OCI-LY3 (cell line): ENCODE results near the gene PRPF6.

ENCODE experiments used
- H2AFZ ChIP-seq: fragments of 200-600, 300-600 bp; shearing (Covaris generic); 2 replicates; pipeline ENCODE4 v1.6.0; 2014; ENCODE audit warnings: antibody characterized with exemption, low read depth, low read length
- H3K27ac ChIP-seq: fragments of 200-600, 300-600 bp; sonication (generic); 2 replicates; pipeline ENCODE4 v1.5.1; 2014; ENCODE audit warnings: mild to moderate bottlenecking, low read length, moderate library complexity, mixed read lengths
- H3K27me3 ChIP-seq: fragments of 200-600, 300-600 bp; sonication (generic); 2 replicates; pipeline ENCODE4 v1.6.1; 2014; ENCODE audit warnings: low read depth, low read length, mixed read lengths
- H3K36me3 ChIP-seq: fragments of 200-600, 300-600 bp; sonication (generic); replicated peaks from 2 replicates; pipeline ENCODE3; 2014; ENCODE audit warnings: low read depth, low read length, mixed read lengths
- H3K4me1 ChIP-seq: fragments of 300-600, 200-600 bp; sonication (generic); 2 replicates; pipeline ENCODE4 v1.6.1; 2014; ENCODE audit warnings: low read length, mixed read lengths
- H3K4me2 ChIP-seq: fragments of 200-600, 300-600 bp; sonication (generic); 2 replicates; pipeline ENCODE4 v1.6.1; 2014; ENCODE audit warnings: low read length, mixed read lengths
- H3K4me3 ChIP-seq: fragments of 300-600, 200-600 bp; sonication (generic); 2 replicates; pipeline ENCODE4 v1.5.1; 2014; ENCODE audit warnings: antibody characterized with exemption, mild to moderate bottlenecking, low read length, moderate library complexity
- H3K79me2 ChIP-seq: fragments of 300-600, 200-600 bp; shearing (Covaris generic); 2 replicates; pipeline ENCODE4 v1.6.1; 2014; ENCODE audit warnings: mild to moderate bottlenecking, low read length, mixed read lengths
- H3K9ac ChIP-seq: fragments of 300-600, 200-600 bp; shearing (Covaris generic); 2 replicates; pipeline ENCODE4 v1.6.0; 2014; ENCODE audit warnings: mild to moderate bottlenecking, low read length, moderate library complexity
- H3K9me3 ChIP-seq: fragments of 200-600, 300-600 bp; shearing (Covaris generic); 2 replicates; pipeline ENCODE4 v1.6.1; 2014; ENCODE audit warnings: low read length, mixed read lengths; ENCODE audit not compliant: insufficient read depth
- H4K20me1 ChIP-seq: fragments of 200-600, 300-600 bp; sonication (generic); 2 replicates; pipeline ENCODE4 v1.6.1; 2016; ENCODE audit warnings: low read length, mixed read lengths; ENCODE audit not compliant: insufficient read depth
- EZH2phosphoT487 ChIP-seq: fragments of 200-600 bp; shearing (Covaris generic); IDR thresholded peaks from 2 replicates; pipeline ENCODE4 v1.6.1; 2018; ENCODE audit warnings: antibody characterized with exemption, mixed run types, low read depth
- TF ChIP-seq, protein P1 (sequence below): fragments of 200-600, 300-600 bp; sonication (generic); IDR thresholded peaks from 2 replicates; pipeline ENCODE4 v1.5.1; 2014; ENCODE audit warnings: antibody characterized with exemption, low read length, low read depth

Gene PRPF6

DNA sequence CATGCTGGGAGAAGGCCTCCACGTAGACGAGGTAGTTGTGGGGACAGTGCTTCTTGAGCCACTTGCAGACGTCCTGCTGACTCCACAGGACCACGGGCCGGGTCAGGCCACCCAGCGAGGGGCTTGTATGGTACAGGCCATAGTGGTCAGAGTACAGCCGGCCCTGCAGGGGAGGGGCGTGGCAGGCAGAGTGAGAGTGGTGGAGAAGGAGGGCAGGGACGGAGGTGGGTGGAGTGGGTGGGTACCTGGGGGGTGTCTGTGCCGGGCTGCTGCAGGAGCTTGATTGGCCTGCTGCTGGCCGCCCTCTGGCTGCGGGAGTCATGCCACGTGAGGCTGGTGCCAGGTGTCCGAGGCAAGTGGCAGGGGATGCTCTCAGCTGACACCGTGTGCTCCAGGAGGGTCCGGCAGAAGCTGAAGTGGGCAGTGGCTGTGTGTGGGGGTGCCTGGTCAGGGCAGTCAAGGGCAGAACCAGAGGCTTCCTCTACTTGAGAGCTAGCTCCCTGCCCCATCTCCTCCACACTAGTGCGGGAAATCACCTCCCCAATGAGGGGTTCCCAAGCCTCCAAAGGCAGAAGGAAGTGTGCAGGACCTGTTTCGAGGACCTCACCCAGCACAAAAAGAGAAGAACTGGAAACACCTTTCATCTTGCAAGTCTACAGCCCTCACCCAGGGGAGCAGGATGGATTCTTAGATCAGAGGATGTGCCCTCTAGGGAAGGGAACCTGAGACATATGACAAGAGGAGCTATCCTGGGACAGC, 3.8 kb upstream of the PRPF6 start:
- peaks cover 28% of the 10 kb centered on the region for H3K4me1 ChIP-seq
- no peak overlapping the region for H3K9ac ChIP-seq
- peaks cover 16% of the 10 kb centered on the region for H3K36me3 ChIP-seq
- no peak overlapping the region for H3K27ac ChIP-seq
- H2AFZ ChIP-seq, result no peak overlapping the region
- TF ChIP-seq, protein P1, sequence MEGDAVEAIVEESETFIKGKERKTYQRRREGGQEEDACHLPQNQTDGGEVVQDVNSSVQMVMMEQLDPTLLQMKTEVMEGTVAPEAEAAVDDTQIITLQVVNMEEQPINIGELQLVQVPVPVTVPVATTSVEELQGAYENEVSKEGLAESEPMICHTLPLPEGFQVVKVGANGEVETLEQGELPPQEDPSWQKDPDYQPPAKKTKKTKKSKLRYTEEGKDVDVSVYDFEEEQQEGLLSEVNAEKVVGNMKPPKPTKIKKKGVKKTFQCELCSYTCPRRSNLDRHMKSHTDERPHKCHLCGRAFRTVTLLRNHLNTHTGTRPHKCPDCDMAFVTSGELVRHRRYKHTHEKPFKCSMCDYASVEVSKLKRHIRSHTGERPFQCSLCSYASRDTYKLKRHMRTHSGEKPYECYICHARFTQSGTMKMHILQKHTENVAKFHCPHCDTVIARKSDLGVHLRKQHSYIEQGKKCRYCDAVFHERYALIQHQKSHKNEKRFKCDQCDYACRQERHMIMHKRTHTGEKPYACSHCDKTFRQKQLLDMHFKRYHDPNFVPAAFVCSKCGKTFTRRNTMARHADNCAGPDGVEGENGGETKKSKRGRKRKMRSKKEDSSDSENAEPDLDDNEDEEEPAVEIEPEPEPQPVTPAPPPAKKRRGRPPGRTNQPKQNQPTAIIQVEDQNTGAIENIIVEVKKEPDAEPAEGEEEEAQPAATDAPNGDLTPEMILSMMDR, result no peak
- TF ChIP-seq EZH2phosphoT487, result no peak
- H3K79me2 ChIP-seq, result peaks cover 33% of the 10 kb centered on the region
- H3K4me3 ChIP-seq, result no peak overlapping the region
- no peak overlapping the region; the same call in 1 of the 2 replicates for H3K4me2 ChIP-seq
- H4K20me1 ChIP-seq, result peaks cover 10% of the 10 kb centered on the region; the same call in 1 of the 2 replicates
- H3K9me3 ChIP-seq, result no peaks in the 10 kb centered on the region
- no peaks in the 10 kb centered on the region for H3K27me3 ChIP-seq

DNA sequence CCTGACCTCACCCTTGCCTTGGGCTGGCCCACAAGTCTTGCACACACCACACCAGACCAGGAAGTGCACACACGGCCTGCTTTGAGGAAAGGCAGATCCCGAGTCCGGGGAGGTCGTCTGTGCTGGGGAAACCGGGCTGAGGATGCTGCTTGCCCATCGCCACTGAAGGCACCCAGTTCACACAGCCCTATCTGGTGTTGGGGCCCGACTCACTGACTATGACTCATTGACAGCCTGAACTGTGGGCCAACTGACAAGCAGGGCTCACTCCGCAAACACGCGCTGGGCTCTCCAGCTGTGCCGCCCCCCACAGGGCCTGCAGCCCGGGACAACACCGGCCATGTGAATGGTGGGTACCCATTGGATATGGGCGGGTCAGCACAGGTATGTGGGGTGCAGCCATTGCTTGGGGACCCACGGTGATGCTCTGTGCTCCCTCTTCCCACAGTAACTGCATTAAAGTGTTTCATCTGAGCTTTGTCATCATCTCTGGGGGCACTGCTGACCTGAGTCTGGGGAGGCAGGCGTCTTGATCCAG, 3.1 kb upstream of the PRPF6 start:
- peaks cover 40% of the 10 kb centered on the region for H3K79me2 ChIP-seq
- no peak overlapping the region for H2AFZ ChIP-seq
- peaks cover 15% of the 10 kb centered on the region for H3K36me3 ChIP-seq
- no peaks in the 10 kb centered on the region for H3K27me3 ChIP-seq
- TF ChIP-seq, protein P1, result no peak
- no peak for TF ChIP-seq EZH2phosphoT487
- peak overlapping the region; percentile 91 for H3K4me3 ChIP-seq
- H4K20me1 ChIP-seq, result peaks cover 10% of the 10 kb centered on the region; the same call in 1 of the 2 replicates
- H3K27ac ChIP-seq, result peak overlapping the region; percentile 93
- H3K9me3 ChIP-seq, result no peaks in the 10 kb centered on the region
- H3K4me2 ChIP-seq, result peak overlapping the region; percentile 99
- peak overlapping the region; percentile 91 for H3K9ac ChIP-seq
- peaks cover 33% of the 10 kb centered on the region for H3K4me1 ChIP-seq

DNA sequence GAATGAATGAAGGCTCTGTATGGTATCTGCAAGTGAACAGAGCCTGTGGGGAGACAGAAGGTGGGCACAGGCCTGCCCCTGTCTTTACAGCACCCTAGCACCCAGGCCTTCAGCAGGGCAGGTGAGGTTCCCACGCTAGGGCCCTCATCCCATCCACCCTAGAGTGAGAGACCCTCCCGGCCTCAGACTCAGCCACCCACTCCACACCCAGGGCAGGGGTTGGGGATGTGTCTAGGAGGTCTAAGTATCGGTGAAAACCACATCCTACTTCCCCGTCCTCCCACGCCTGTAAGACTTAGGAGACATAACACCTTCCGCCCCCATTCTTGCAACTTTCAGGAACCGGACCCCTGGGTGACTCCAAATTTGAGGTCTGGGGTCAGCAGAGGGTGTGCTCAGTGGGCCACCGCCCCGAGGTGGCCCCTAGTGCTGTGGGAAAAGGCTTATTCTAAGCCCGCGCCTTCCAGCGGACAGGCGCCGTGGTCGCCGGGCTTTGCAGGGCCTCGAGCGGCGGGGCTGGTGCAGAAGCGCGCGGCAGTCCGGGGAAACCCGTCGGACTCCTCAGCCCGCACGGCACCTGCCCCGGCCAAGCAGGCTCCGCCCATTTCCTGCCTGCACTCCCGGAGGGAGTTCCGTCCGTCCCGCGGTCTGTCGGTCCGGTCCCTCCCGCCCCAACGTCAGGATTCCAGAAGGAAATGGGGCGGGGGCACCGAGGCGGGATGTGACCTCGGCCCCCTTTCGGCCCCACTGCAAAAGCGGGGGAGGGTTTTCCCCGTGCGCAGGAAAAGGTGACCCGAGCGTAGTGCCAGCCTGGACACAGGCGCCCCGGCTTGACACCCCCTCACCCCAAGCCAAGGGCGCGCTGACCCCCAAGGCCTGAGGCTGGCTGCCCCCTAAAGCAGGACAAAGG, 2.4 kb upstream of the PRPF6 start:
- H2AFZ ChIP-seq, result peak overlapping the region; percentile 31; the same call in 1 of the 2 replicates
- peaks cover 10% of the 10 kb centered on the region; the same call in 1 of the 2 replicates for H4K20me1 ChIP-seq
- peaks cover 31% of the 10 kb centered on the region for H3K4me1 ChIP-seq
- no peaks in the 10 kb centered on the region for H3K9me3 ChIP-seq
- peak overlapping the region; percentile 93 for H3K27ac ChIP-seq
- H3K4me2 ChIP-seq, result peak overlapping the region; percentile 99
- H3K79me2 ChIP-seq, result peaks cover 45% of the 10 kb centered on the region
- H3K27me3 ChIP-seq, result no peaks in the 10 kb centered on the region
- peak overlapping the region; percentile 91 for H3K4me3 ChIP-seq
- H3K36me3 ChIP-seq, result peaks cover 20% of the 10 kb centered on the region
- no peak for TF ChIP-seq EZH2phosphoT487
- TF ChIP-seq, protein P1, result no peak
- H3K9ac ChIP-seq, result peak overlapping the region; percentile 91

DNA sequence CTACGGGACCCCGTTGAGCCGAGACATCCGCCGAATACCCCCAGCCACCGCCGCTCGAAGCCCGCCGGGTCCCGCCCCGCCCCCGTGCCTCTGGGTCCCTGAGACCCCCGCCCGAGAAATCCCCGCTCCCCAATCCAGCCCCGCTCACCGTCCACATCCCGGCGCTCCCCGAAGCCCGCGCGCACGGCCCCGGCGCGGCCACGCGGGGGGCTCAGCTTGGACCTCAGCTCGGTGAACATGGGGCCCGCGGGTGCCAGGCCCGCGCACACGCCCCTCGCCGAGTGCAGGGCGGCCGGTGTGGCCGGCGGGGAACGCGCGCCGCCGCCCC, 1.7 kb upstream of the PRPF6 start:
- peak overlapping the region; percentile 91 for H3K9ac ChIP-seq
- peaks cover 51% of the 10 kb centered on the region for H3K79me2 ChIP-seq
- peaks cover 20% of the 10 kb centered on the region for H3K36me3 ChIP-seq
- peak overlapping the region; percentile 91 for H3K4me3 ChIP-seq
- no peaks in the 10 kb centered on the region for H3K9me3 ChIP-seq
- H3K27me3 ChIP-seq, result no peaks in the 10 kb centered on the region
- H3K4me2 ChIP-seq, result peak overlapping the region; percentile 99
- peaks cover 10% of the 10 kb centered on the region; the same call in 1 of the 2 replicates for H4K20me1 ChIP-seq
- peak overlapping the region; percentile 31; the same call in 1 of the 2 replicates for H2AFZ ChIP-seq
- H3K27ac ChIP-seq, result peak overlapping the region; percentile 93
- no peak for TF ChIP-seq EZH2phosphoT487
- H3K4me1 ChIP-seq, result peaks cover 29% of the 10 kb centered on the region
